Testis (tissue), 2 donors: ENCODE measurements around the gene DOCK9.

Experiments
- CTCF ChIP-seq, 3 experiments: fragments of 450-650 bp in 2 of 3; fragments of 200-600 bp in 1 of 3; sonication (generic) in 1 of 3; IDR thresholded peaks; one replicate each; pipeline ENCODE4 v1.5.1; 2016 to 2019; ENCODE audit warnings: antibody characterized with exemption in 3 of 3, mild to moderate bottlenecking in 2 of 3, moderate library complexity in 1 of 3
- POLR2A ChIP-seq: fragments of 450-650 bp; IDR thresholded peaks from one replicate; pipeline ENCODE4 v1.6.1; 2017; ENCODE audit warnings: antibody characterized with exemption, mild to moderate bottlenecking, moderate library complexity

DNA sequence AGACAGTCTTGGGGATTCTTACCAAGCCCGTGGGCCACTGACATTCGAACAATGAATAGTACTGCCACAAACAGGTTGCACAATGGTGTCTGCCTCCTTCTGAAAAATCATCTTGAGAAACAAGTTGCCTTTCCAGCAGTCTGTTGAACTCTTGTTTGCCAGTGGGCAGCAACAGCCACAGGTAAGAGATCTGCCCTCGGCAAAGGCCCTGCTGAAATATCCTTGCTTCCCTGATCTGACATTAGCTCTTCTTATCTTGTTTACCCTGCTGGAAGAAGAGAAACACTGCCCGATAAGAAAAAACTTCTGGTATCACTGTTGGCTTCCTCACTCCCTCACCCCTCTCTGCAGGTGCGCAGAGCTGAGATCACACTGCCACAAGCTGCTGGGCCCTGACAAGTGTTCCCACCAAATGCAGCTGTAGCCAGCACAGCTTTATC is 2.0 kb downstream of the DOCK9 start:
- TF ChIP-seq CTCF (IDR thresholded peaks at IDR 0.05) (no peak), POLR2A (no peak)
